RWPE1 (cell line): ENCODE data around the gene MTREX.

Experiments used
- CTCF ChIA-PET: fragments of 350-600 bp; sonication (Branson Sonifier 250); formaldehyde crosslinking; extraction: SDS; loops from one replicate; lab custom pipeline; 2021; lab: Yijun Ruan, JAX
- POLR2A ChIA-PET: fragments of 400-600 bp; formaldehyde crosslinking; extraction: SDS; loops from one replicate; lab custom pipeline; 2020; ENCODE audit warnings: antibody characterized with exemption; ENCODE audit not compliant: low non-redundant PET; lab: Yijun Ruan, JAX
- DNase-seq: peaks from one replicate; pipeline ENCODE4 v3.0.0; 2012; ENCODE audit warnings: low spot score
- H3K27ac ChIP-seq: fragments of 450-650 bp; 2 replicates; pipeline ENCODE4 v1.5.1; 2017
- TF ChIP-seq, protein P1 (sequence below): fragments of 450-650 bp; conservative IDR thresholded peaks from 2 replicates; pipeline ENCODE4 v1.5.1; 2017; ENCODE audit warnings: low read depth, mild to moderate bottlenecking

MTREX gene

DNA sequence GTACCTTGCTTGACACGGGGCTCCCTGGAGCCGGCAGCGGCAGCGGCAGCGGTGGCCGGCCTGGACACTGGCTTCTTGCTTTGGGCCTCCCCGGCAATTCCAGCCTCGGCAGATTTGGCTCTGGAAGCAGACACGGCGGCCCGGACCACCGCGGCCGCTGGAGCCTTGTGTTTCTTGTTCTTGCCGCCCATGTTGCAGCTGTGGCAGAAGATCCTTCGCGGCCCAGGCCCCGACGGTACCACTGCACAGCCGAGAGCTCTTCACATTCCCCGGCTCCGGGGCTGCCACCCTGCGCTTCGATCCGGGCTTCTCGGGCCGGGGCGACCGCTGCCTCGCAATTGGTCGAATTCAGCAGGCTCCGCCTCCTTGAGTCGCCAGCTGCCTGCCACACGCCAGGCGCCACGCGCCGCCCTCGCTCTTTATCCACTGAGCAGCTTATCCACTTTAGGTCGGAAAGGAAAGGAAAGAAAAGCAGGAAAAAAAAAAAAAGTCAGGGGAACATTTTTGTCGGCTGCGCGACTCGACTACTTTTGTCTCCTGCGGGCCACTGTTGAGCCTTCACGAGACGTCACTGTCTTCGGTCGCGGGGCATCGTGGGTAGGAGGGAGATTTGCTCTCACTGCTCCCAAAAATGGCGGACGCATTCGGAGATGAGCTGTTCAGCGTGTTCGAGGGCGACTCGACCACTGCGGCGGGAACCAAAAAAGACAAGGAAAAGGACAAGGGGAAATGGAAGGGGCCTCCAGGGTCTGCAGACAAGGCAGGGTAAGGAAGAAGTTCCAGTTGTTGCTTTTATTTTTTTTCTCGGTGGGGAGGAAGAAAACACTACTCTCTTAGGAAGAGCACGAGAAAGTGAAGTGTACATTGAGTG, at the start of gene MTREX, which contains the start of gene DHX29:
MTREX (plus strand) TSS at position 607 of the 871 bp plus-strand sequence; CDS start at position 632, 25 bp downstream.
DHX29 (minus strand) TSS at position 312 of the 871 bp plus-strand sequence; CDS start at position 191, 121 bp downstream.
- peak within 1 kb of the TSS; percentile 98 for H3K27ac ChIP-seq
- DNase-seq = peak; percentile 93
- ChIA-PET CTCF (interaction anchor here (0.7 kb wide), 2 partner anchors 8 to 82 kb away, joined by 3 to 4 read pairs; no protein-coding TSS in a partner anchor), POLR2A (interaction anchor here (0.6 to 1.8 kb wide), 5 partner anchors 9 to 80 kb away, joined by 3 to 5 read pairs (median 3); no protein-coding TSS in a partner anchor)
- TF ChIP-seq, protein P1, sequence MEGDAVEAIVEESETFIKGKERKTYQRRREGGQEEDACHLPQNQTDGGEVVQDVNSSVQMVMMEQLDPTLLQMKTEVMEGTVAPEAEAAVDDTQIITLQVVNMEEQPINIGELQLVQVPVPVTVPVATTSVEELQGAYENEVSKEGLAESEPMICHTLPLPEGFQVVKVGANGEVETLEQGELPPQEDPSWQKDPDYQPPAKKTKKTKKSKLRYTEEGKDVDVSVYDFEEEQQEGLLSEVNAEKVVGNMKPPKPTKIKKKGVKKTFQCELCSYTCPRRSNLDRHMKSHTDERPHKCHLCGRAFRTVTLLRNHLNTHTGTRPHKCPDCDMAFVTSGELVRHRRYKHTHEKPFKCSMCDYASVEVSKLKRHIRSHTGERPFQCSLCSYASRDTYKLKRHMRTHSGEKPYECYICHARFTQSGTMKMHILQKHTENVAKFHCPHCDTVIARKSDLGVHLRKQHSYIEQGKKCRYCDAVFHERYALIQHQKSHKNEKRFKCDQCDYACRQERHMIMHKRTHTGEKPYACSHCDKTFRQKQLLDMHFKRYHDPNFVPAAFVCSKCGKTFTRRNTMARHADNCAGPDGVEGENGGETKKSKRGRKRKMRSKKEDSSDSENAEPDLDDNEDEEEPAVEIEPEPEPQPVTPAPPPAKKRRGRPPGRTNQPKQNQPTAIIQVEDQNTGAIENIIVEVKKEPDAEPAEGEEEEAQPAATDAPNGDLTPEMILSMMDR = no peak

DNA sequence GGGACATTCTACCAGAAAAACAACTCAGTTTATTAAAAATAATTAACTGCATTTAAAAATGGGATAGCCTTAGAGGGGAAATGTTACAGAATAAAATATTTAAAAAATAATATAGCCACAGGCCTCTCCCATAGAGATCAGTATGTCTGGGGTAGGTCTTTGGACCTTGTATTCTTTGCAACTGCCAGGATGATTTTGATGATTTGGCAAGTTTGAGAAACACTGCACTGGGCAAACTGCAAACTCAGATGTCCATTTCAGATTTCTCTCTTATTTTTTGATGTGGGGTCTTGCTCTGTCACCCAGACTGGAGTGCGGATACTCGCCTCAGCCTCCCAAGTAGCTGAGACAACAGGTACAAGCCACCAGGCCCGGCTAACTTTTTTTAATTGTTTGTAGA, 49.5 kb upstream of the MTREX start:
- ChIA-PET POLR2A (no interaction called here), CTCF (no interaction called here)
- DNase-seq = no peak
- TF ChIP-seq, protein P1 = no peak
- no peak overlapping the region for H3K27ac ChIP-seq

DNA sequence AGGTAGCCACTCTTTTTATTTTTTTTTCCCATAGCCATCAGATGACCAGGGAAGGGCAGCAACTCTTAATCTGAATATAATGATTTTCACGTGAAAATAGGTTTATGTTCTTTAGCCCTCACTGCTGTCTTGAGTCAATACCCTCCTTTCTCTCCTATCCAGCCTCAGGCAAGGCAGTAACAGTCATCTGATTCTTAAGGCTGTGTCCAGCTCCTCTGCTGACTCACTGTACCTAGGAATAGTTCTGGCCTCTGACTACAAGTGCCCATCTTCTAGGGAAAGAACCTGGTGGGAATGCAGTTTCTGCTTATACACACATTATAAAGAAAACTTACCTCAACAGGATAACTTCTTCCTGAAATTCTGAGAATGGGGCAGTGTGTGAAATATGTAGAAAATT, 31.0 kb upstream of the MTREX start:
- POLR2A ChIA-PET = no interaction called here
- DNase-seq = peak; percentile 41
- CTCF ChIA-PET = interaction anchor here (0.7 kb wide), 1 partner anchor 360 kb away, joined by 5 read pairs; no protein-coding TSS in a partner anchor

DNA sequence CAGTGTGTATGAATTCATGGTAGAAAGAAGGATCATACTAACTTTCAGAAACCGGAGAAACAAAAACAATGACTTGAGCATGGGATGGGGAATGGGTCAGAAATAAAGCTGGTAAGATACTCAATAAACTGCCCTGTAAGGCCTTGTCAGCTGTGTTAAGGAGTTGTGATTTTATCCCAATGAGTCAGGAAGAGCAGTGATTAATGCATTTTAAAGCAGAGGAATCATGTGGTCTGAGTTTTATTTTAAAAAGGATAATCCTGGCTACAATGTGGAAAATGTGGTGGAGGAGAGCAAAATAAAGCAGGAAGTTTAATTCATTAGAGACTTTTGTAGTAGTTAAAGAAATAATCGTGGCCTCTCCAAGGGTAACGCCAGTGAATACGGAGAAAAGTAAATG, 29.0 kb upstream of the MTREX start:
- CTCF ChIA-PET = no interaction called here
- POLR2A ChIA-PET = no interaction called here
- peak; percentile 5 for DNase-seq
- TF ChIP-seq, protein P1 = no peak
- H3K27ac ChIP-seq = no peak overlapping the region

More for the DNA sequence above, 31.0 kb upstream of the MTREX start:
- TF ChIP-seq, protein P1 = no peak
- H3K27ac ChIP-seq = no peak overlapping the region

DNA sequence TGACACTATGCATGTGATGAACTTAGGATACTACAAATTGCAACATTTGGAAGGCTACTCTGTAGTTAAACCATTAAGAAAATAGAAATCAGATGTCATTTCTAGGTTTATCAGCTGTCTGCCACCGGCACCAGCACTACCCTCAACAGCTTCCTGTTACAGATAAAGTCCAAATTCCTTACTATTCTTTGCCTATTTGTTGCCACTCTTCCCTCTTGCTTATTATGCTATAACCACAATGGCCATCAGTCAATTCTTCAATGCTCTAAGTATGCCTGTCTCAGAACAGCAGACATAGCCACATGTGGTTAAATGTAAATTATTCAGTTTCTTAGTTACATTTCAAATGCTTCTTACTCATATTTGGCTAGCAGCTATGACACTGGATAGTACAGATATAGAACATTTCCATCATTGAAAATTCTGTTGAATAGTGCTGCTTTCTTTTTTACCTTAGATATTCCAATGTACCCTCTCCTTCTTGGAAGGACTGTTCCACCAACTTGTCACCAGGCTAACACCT, 21.3 kb upstream of the MTREX start:
- POLR2A ChIA-PET = no interaction called here
- no peak overlapping the region for H3K27ac ChIP-seq
- TF ChIP-seq, protein P1 = no peak
- CTCF ChIA-PET = no interaction called here
- no peak for DNase-seq

DNA sequence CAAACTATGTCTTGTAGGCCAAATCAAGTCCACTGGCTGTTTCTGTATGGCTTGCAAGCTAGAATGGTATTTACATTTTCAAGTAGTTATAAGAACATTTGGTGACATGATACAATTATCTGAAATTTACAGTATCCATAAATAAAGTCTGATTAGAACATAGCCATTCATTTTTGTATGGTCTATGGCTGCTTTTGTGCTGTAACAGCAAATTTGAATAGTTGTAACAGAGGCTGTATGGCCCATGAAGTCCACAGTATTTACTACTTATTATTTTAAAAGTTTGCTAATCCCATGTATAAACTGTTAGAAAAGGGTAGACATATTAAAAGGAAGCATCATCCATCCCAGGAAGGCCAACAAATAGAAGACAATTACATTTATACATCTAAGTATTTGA, 18.0 kb upstream of the MTREX start:
- CTCF ChIA-PET = no interaction called here

More for the DNA sequence above, 18.0 kb upstream of the MTREX start:
- no peak for DNase-seq
- TF ChIP-seq, protein P1 = no peak
- H3K27ac ChIP-seq = no peak overlapping the region
- POLR2A ChIA-PET = no interaction called here
